HG02588 (cell line): ENCODE measurements around the gene ACSS2.

ENCODE experiments used
- ATAC-seq: cut with Tn5 transposase; IDR thresholded peaks from one replicate; pipeline ENCODE4 v1.9.1; 2021; ENCODE audit warnings: mild to moderate bottlenecking, moderate library complexity; ENCODE audit not compliant: unreplicated experiment

Gene ACSS2

GRCh38 chr20:34945315-34946077 is 69.1 kb downstream of the ACSS2 start:
- ATAC-seq: no peak

- no peak for ATAC-seq
These were observed 70.2 kb downstream of the ACSS2 start for GRCh38 chr20:34946661-34947060.

GRCh38 chr20:34947336-34947735 is 70.9 kb downstream of the ACSS2 start:
- no peak for ATAC-seq

- ATAC-seq: no peak
These were observed 71.6 kb downstream of the ACSS2 start for GRCh38 chr20:34948030-34948429.

GRCh38 chr20:34949120-34949519 is 72.7 kb downstream of the ACSS2 start:
- ATAC-seq: no peak

- ATAC-seq: no peak
These were observed 74.8 kb downstream of the ACSS2 start for GRCh38 chr20:34951252-34951651.

GRCh38 chr20:34951652-34952051 is 75.2 kb downstream of the ACSS2 start:
- ATAC-seq: no peak

- ATAC-seq: no peak
These were observed 76.3 kb downstream of the ACSS2 start for GRCh38 chr20:34952671-34953070.

- ATAC-seq: no peak
These were observed 77.5 kb downstream of the ACSS2 start for GRCh38 chr20:34953960-34954359.

GRCh38 chr20:34954904-34955230 is 78.5 kb downstream of the ACSS2 start:
- ATAC-seq: no peak

GRCh38 chr20:34955231-34956040 is 79.0 kb downstream of the ACSS2 start, which contains the start of the genes GSS and MYH7B:
GSS (minus strand) TSS chr20:34955806; CDS start chr20:34951852, 3,954 bp downstream.
MYH7B (plus strand) TSS chr20:34955868; CDS start chr20:34978006, 22,138 bp downstream.
- ATAC-seq: peak; percentile 85

GRCh38 chr20:34956041-34956458 is 79.6 kb downstream of the ACSS2 start:
- no peak for ATAC-seq

- no peak for ATAC-seq
These were observed 80.5 kb downstream of the ACSS2 start for GRCh38 chr20:34956751-34957472.

GRCh38 chr20:34964486-34964885 is 88.1 kb downstream of the ACSS2 start:
- ATAC-seq: no peak

- ATAC-seq: no peak
These were observed 88.6 kb downstream of the ACSS2 start for GRCh38 chr20:34965051-34965450.

GRCh38 chr20:34967421-34967820 is 91.0 kb downstream of the ACSS2 start:
- ATAC-seq: no peak

- no peak for ATAC-seq
These were observed 91.8 kb downstream of the ACSS2 start for GRCh38 chr20:34968042-34968775.

GRCh38 chr20:34970193-34970840 is 93.9 kb downstream of the ACSS2 start:
- ATAC-seq: no peak

GRCh38 chr20:34970846-34971560 is 94.6 kb downstream of the ACSS2 start:
- no peak for ATAC-seq
